ENCODE data around the gene WDR48. TPM values are rescaled to one million over a fixed set of nuclear protein-coding genes. Genes with fewer than 3 reads are reported as not detected.

Gene WDR48
- total RNA-seq, 1 donor from 2014 or later = 33.6 TPM

GRCh38 chr3:39096775-39097174 is 45.0 kb downstream of the WDR48 start:
- Histone ChIP-seq H3K27me3 (ENCODE audit: low read depth) (no peaks in the 10 kb centered on the region), H3K4me1 (peaks cover 44% of the 10 kb centered on the region), H3K27ac (replicated peaks) (peak overlapping the region; percentile 57), H3K9me3 (replicated peaks) (no peaks in the 10 kb centered on the region), H3K36me3 (peaks cover 93% of the 10 kb centered on the region), H3K4me3 (no peak overlapping the region)
- intact Hi-C loops (cut with micrococcal nuclease) = no loop called here
- DNase-seq = no peak
- no peak for TF ChIP-seq CTCF (IDR thresholded peaks at IDR 0.05; ENCODE audit: borderline replicate concordance)

DNA sequence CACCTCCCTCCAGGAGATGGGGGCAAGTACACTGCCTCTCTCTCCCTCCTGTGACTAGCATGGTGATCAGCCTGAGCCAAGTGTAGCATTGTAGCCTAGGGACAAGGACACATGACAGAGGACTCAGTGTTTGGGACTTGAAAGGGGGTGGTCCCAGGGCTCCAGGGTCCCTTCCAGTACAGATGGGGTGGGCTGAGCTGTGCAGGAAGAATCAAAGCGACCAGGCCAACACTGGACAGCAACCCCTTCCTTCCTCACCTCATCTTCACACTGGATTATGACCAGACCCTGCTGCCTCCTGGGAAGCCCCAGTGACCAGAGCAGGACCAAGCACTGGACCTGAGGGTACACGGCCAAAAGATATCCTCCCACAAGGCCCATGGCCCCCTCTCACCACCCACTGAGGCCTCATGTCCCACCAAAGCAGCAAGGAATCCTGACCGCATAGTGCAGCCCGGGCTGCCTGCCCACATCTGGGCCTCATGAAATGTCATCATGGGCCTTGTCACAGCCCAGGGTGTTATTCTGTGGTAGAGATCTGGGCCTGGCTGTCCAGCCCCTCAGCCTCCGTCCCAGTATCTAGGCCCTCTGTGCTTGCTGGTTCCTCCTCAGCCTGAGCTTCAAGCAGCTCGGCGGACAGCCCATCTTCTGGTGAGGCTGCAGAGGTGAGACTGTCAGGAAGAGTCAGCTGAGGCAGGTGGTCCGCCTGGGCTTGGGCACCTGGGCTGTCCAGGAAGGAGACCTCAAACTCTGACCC is 46.1 kb downstream of the WDR48 start:
- DNase-seq = no peak
- Histone ChIP-seq H3K4me1 (peaks cover 52% of the 10 kb centered on the region), H3K9me3 (replicated peaks) (no peaks in the 10 kb centered on the region), H3K4me3 (no peak overlapping the region), H3K27ac (replicated peaks) (no peak overlapping the region), H3K27me3 (ENCODE audit: low read depth) (no peaks in the 10 kb centered on the region), H3K36me3 (peaks cover 82% of the 10 kb centered on the region)
- intact Hi-C loops (cut with micrococcal nuclease) = no loop called here
- TF ChIP-seq CTCF (IDR thresholded peaks at IDR 0.05; ENCODE audit: borderline replicate concordance) = no peak

- H3K27ac ChIP-seq (replicated peaks) = no peak overlapping the region
- peaks cover 76% of the 10 kb centered on the region for H3K36me3 ChIP-seq
- no peaks in the 10 kb centered on the region for H3K27me3 ChIP-seq (ENCODE audit: low read depth)
- intact Hi-C loops (cut with micrococcal nuclease) = no loop called here
- no peak for DNase-seq
- no peak for TF ChIP-seq CTCF (IDR thresholded peaks at IDR 0.05; ENCODE audit: borderline replicate concordance)
- peaks cover 59% of the 10 kb centered on the region for H3K4me1 ChIP-seq
- no peak overlapping the region for H3K4me3 ChIP-seq
- H3K9me3 ChIP-seq (replicated peaks) = no peaks in the 10 kb centered on the region
These were observed 46.7 kb downstream of the WDR48 start for GRCh38 chr3:39098473-39099000.

DNA sequence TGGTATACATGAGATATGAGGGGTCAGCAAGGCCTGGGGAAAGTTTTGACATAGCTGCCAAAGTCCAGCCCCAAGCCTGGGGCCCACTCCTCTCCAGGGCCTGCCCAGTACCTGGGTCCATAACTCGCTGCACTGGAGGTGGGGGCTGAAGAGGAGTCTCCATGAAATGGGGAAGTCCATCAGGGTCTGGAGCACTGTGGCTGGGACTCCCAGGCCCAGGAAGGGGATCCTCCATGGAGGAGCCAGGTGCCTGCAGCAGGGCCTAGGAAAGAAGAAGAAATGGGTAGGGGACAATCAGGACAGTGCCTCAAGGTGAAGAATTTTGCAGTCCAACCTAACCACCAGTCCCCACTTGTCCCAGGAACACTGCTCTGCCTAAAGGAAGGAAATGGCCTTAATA is 47.4 kb downstream of the WDR48 start:
- intact Hi-C loops (cut with micrococcal nuclease) = no loop called here
- Histone ChIP-seq H3K4me3 (no peak overlapping the region), H3K27me3 (ENCODE audit: low read depth) (no peaks in the 10 kb centered on the region), H3K4me1 (peaks cover 66% of the 10 kb centered on the region), H3K9me3 (replicated peaks) (no peaks in the 10 kb centered on the region), H3K36me3 (peaks cover 69% of the 10 kb centered on the region), H3K27ac (replicated peaks) (no peak overlapping the region)
- no peak for DNase-seq
- TF ChIP-seq CTCF (IDR thresholded peaks at IDR 0.05; ENCODE audit: borderline replicate concordance) = no peak

GRCh38 chr3:39099738-39100499 is 48.1 kb downstream of the WDR48 start:
- no peak for TF ChIP-seq CTCF (IDR thresholded peaks at IDR 0.05; ENCODE audit: borderline replicate concordance)
- Histone ChIP-seq H3K36me3 (peaks cover 62% of the 10 kb centered on the region), H3K9me3 (replicated peaks) (no peaks in the 10 kb centered on the region), H3K27ac (replicated peaks) (no peak overlapping the region), H3K4me3 (no peak overlapping the region), H3K4me1 (peaks cover 73% of the 10 kb centered on the region), H3K27me3 (ENCODE audit: low read depth) (no peaks in the 10 kb centered on the region)
- intact Hi-C loops (cut with micrococcal nuclease) = no loop called here
- DNase-seq = no peak
